Posterior vena cava (tissue), 2 donors: ENCODE data around the gene PCDH9. TPM values are rescaled to one million over a fixed set of nuclear protein-coding genes. Genes with fewer than 3 reads are reported as not detected.

ENCODE experiments used
- DNase-seq: peaks from one replicate; pipeline ENCODE4 v3.0.0-alpha.2; 2020; ENCODE audit warnings: low spot score
- intact Hi-C, 2 donors: fragments of 100-400 bp; cut with DNase I; formaldehyde crosslinking; loops; one replicate each; pipeline versions ENCODE4 v1.14.1 to v1.14.2; 2022 to 2023
- total RNA-seq, 2 donors: library from RNA; stranded (reverse); fragmentation: NEBNext Ultra II Directional; extraction: Animal tissue kit (Norgen Biotek cat#: 25700); gene quantifications; one replicate each; pipeline ENCODE4 v1.2.1, GENCODE V29; 2021
- donor health status: DM: yes; HTN: yes; CAD: no.
- donor health status: DM: yes; HTN: yes; CAD: no.

Gene PCDH9
- total RNA-seq, 2 donors from 2014 or later: 1.6 to 2.4 TPM

- DNase-seq: no peak
- intact Hi-C loops: no loop called here
Observed at GRCh38 chr13:66492479-66492878, 737.7 kb downstream of the PCDH9 start.

GRCh38 chr13:66491251-66491650 is 738.9 kb downstream of the PCDH9 start:
- no peak for DNase-seq
- intact Hi-C loops: no loop called here

- intact Hi-C loops: no loop called here
- DNase-seq: no peak
Observed at GRCh38 chr13:66489586-66489985, 740.5 kb downstream of the PCDH9 start.

- no peak for DNase-seq
Observed at GRCh38 chr13:66489172-66489571, 741.0 kb downstream of the PCDH9 start.

DNA sequence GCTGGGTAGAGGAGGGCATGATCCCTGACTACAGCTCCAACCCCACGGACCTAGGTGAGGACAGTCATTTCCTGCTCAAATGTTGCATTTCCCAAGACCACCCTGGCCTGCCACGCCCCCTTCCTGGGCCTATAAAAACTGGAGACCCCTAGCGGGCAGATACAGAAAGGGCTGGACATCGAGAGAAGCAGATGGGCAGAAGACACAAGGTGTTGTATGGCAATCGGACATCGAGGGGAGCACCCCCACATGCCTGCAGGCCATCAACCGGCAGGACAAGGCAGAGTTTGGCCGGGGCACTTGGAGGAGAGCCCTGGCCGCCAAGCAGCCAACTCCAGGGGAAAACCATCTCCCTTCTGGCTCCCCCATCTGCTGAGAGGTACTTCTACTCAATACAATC is 746.4 kb downstream of the PCDH9 start:
- intact Hi-C loops: no loop called here
- DNase-seq: peak; percentile 62

More at GRCh38 chr13:66489172-66489571, 741.0 kb downstream of the PCDH9 start:
- intact Hi-C loops: no loop called here

GRCh38 chr13:66482836-66483235 is 747.3 kb downstream of the PCDH9 start:
- intact Hi-C loops: no loop called here
- no peak for DNase-seq

- intact Hi-C loops: no loop called here
Observed at GRCh38 chr13:66477816-66478215, 752.3 kb downstream of the PCDH9 start.

GRCh38 chr13:66475061-66475460 is 755.1 kb downstream of the PCDH9 start:
- intact Hi-C loops: no loop called here
- DNase-seq: no peak

More at GRCh38 chr13:66477816-66478215, 752.3 kb downstream of the PCDH9 start:
- no peak for DNase-seq

- no peak for DNase-seq
- intact Hi-C loops: no loop called here
Observed at GRCh38 chr13:66469745-66470144, 760.4 kb downstream of the PCDH9 start.

- intact Hi-C loops: no loop called here
- no peak for DNase-seq
Observed at GRCh38 chr13:66468656-66469055, 761.5 kb downstream of the PCDH9 start.

DNA sequence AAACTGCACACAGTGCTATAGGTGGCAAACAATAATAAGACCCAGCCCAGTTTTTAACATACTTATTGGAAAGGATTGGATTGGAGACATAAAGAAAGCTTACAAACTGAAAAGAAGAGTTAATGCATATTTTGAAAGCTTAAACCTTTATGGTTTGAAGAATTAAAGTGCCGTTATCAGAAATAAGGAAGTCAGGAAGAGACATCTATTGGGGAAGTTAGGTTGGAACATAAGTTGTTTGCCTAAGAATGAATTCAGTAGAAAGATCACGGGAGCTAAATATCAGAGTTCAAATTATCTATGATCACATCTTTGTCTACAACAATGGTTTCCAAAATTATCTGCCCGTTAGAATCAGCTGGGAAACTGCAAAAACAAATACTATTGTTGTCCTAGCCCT is 767.9 kb downstream of the PCDH9 start:
- DNase-seq: no peak
- intact Hi-C loops: no loop called here

DNA sequence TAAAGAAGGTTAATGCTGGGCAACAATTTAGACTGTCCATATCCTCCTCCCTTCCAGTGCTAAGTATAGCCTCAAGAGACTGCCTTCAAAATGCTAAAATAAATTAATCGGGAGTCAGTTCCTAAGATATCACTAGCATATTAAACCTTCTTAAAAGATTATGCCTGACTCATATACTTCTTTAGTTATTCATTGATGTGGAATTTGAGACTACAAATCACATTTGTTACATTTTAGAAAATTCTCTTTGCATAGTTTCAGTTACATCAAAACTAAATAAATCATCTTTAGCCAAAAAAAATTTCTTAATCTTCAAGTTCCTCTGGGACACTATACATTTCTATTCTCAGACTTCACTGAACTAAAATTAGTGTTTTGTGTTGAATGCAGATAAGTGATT is 769.1 kb downstream of the PCDH9 start:
- intact Hi-C loops: no loop called here
- DNase-seq: no peak

DNA sequence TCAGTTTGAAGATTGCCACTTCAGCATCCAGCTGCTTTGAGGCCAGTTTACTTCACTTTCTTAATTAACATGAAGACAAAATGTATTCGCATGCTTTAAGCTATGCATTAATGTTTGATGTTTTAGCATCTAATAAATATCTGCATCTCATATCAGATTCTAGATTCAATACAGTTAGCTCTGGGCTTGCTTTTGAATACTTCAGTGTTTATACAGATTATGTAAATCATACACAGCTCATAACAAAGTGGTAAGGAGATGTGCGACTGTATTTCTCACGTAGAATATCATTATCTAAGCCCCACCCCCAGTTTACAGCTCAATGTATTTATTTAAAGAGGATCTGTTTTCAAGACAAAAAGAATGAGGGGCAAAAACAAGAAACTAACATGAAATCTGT is 770.5 kb downstream of the PCDH9 start:
- intact Hi-C loops: no loop called here
- DNase-seq: no peak

DNA sequence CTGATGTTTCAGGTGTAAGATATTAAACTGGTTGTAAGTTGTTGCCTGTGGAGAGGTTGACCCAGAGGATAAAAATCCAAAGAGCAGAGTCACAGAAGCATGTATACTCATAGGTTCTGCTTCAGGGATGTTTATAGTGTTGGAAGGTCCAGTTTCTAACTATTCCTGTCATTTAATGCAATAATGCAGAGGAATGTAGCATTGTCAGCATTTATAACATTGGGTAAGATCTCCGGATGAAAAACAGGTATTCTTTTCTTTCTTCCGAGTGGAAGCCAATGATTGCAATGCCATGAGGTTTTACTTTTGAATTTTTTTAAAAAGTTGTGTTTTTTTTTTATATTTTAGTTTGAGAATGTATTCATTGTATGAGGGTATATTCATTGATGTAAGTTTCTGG is 771.0 kb downstream of the PCDH9 start:
- no peak for DNase-seq
- intact Hi-C loops: no loop called here

DNA sequence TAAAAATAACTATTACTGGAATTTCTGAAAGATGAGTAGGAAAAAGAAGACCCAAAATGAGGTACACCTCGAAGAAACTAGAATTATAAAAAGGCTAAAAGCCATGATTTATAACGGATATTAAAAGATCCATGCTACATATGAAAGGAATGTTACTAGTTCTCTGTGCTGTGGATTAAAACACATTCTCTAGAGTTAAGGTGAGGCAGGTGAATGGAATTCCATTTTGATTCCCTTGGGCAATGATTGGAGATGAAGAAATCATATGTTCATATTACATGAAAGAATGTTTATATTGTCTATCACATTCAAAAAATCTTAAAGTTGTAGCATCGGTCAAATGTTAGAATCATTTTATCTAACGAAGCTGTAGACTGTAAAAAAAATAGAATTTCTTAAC is 783.7 kb downstream of the PCDH9 start:
- no peak for DNase-seq
- intact Hi-C loops: no loop called here

DNA sequence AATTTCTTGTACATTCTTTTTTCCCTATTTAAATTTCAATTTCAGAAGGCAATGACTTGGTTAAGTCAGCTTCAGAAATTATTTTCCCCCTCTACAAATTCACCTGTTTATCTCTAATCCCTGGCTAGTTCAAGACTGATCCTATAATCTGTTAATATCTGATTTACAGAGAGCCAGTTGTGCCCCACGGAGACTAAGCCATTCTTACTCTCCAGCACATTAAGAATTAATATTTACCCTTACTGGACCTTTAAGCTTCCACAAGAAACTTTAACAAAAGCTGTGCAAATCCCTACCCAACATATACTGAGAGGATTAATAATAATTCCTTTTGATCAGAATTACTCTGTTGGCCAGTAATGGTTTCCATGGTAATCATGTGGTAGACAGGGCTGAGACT is 786.2 kb downstream of the PCDH9 start:
- DNase-seq: no peak
- intact Hi-C loops: no loop called here

DNA sequence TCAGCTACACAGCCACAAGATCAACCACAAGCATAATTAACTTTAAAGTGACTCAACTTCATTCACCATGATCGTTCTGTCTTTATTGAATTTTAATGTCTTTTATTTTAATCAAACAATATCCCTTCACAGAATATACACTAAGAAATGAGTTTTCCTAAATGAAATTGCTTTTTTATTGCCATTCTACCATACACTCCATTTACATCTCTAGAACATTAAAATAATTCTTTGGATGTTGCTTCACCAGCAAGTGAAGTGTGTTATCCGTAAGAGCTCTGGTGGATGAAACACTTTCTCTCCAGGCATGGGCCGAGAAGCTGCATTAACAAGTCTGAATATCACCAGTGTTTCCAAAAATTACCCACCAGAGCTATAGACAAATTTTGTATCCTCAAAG is 789.2 kb downstream of the PCDH9 start:
- DNase-seq: no peak
- intact Hi-C loops: no loop called here

DNA sequence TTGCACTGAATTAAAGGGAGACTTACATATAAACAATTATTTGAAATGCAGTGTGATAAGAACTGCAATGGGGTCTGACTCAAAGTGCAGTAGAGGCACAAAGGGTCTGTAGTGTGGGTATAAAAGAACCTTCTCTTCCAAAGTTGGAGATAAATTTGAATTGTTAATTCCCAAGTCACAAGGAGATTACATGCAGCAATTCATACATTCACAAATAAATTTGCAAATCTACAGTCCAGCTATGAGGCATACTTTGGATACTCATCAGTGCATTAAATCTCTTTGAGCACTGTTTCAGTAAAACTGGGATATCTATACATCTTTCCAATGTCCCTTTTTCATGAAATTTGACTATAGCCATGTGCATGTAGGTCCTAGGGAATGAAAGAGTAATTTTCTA is 799.4 kb downstream of the PCDH9 start:
- DNase-seq: no peak
- intact Hi-C loops: no loop called here

- intact Hi-C loops: no loop called here
- no peak for DNase-seq
Observed at GRCh38 chr13:66430269-66430668, 799.9 kb downstream of the PCDH9 start.

DNA sequence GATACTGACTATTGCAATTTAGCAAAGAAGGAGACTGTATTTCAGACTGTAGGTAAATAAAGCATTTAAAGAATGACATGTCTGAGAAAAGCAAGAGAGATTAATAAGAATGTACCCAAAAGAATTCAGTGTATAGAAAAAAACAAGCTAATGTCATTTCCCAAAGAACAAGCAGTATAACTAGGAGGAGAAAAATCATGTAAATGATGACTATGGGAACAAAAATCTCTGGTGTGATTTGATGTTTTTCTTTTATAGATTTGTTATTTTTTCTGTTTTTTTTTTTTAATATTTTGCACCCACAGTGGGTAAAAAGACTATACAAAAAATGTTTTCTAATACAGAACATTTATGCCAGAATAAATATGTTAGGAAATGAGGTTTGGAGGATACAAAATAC is 801.0 kb downstream of the PCDH9 start:
- no peak for DNase-seq
- intact Hi-C loops: no loop called here

- intact Hi-C loops: no loop called here
- no peak for DNase-seq
Observed at GRCh38 chr13:66427458-66427861, 802.7 kb downstream of the PCDH9 start.

- no peak for DNase-seq
- intact Hi-C loops: no loop called here
Observed at GRCh38 chr13:66425741-66426140, 804.4 kb downstream of the PCDH9 start.
